GM12873 (cell line): Measurements from ENCODE around the gene DNAJB12.

ENCODE experiments used
- TF ChIP-seq, protein P1 (sequence below): IDR thresholded peaks from 2 replicates; pipeline ENCODE4 v1.5.1; 2012; ENCODE audit warnings: low read depth, mild to moderate bottlenecking, moderate library complexity, low read length, control low read depth; ENCODE audit not compliant: insufficient read depth; ENCODE audit errors: missing control alignments

Gene DNAJB12

DNA sequence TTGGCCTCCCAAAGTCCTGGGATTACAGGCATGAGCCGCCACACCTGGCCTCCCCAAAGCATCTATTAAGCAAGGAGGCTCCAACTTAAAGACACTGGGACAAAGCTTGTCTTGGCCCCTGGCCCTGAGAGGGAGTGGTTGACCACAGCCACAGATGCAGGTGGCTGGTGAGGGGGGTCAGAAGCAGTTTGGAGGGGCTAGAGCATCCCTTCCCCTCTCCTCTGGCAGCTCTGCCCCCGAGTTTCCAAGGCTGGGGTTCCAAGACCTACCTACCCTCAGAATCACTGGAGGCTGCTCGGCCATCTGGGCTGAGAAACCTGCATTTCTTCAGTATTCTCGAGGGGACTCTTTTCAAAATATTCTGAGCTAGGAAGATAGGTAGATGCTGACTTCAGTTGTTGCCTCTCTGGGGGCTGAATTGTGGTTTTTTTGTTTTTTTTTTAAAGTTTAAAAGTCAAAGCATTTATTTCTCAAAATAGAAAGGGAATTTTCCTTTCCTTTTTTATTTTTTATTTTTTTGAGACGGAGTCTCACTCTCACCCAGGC lies 48.4 kb downstream of the DNAJB12 start:
- TF ChIP-seq, protein P1, sequence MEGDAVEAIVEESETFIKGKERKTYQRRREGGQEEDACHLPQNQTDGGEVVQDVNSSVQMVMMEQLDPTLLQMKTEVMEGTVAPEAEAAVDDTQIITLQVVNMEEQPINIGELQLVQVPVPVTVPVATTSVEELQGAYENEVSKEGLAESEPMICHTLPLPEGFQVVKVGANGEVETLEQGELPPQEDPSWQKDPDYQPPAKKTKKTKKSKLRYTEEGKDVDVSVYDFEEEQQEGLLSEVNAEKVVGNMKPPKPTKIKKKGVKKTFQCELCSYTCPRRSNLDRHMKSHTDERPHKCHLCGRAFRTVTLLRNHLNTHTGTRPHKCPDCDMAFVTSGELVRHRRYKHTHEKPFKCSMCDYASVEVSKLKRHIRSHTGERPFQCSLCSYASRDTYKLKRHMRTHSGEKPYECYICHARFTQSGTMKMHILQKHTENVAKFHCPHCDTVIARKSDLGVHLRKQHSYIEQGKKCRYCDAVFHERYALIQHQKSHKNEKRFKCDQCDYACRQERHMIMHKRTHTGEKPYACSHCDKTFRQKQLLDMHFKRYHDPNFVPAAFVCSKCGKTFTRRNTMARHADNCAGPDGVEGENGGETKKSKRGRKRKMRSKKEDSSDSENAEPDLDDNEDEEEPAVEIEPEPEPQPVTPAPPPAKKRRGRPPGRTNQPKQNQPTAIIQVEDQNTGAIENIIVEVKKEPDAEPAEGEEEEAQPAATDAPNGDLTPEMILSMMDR = no peak

DNA sequence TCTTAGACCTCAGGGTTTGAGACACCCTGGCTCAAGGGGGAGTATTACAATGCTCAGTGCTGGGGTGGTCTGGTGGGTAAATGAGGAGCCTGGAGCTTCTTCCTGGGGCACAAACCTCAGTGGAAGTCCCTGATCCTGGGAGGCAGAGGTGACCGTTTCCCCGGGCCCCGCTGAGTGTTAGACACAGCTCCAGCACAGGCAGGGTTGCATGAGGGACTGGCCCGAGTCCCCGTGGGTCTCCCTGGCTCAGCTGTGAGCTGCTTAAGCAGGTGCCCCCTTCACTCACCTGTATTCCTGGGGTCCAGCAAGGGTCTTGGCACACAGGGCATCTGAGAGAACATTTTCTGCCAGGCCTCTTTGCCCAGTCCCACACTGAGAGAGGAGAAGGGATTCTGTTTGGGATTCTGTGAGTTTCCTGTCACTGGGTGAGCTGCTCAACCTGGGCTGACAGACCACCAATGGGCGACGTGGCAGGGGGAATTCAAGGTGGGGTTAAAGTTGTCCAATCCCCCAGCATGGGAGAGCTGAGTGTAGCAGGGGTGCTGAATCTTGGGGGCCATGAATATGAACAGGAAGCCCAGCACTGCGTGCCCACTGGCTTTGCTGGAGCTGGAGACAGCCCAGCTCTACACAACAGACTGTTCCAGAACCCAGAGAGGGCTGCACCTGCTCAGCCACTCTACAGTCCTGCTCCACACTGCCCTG lies 51.1 kb downstream of the DNAJB12 start:
- TF ChIP-seq, protein P1 = no peak

DNA sequence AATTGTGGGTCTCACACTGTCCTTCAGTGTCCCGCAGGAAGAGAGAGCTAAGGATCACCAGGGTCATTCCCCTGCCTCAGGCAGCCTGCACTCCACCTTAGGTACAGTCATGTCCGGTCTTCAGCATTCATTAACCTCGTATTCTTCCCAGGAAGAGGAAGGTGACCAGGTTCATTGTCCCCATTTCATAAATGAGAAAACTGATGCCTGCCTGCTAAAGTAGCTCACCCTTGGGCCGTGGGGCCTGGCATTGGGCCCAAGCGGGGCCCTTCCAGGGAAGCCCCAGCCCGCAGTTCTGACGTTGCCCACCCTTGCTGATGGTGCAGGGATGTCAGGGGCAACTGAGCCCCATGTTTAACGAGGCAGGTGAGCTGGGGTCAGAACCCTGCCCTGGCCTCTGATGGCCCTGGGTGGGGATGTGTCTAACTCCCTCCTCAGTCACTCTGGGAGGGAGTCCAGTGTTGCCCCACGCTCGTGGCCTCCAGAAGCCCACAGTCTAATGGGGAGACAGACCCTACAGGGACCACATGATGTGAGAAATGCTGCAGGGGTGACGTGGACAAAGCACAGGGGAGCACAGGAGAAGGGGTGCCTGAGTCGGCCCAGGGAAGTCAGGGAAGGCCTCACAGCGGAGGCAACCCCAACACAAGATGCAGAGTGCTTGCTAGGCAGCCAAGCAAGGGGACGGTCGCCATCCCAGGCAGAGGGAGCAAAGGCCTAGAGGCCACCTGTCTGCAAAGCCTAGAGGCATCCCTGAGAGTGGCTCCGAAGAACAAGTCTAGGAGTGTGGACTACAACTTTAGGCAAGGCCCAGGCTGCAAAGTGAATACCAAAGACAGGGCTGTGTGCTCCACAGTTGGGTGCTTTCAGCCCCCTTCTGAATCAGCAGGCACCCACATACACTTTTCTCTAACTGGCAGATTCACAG lies 55.9 kb downstream of the DNAJB12 start:
- TF ChIP-seq, protein P1 = no peak

DNA sequence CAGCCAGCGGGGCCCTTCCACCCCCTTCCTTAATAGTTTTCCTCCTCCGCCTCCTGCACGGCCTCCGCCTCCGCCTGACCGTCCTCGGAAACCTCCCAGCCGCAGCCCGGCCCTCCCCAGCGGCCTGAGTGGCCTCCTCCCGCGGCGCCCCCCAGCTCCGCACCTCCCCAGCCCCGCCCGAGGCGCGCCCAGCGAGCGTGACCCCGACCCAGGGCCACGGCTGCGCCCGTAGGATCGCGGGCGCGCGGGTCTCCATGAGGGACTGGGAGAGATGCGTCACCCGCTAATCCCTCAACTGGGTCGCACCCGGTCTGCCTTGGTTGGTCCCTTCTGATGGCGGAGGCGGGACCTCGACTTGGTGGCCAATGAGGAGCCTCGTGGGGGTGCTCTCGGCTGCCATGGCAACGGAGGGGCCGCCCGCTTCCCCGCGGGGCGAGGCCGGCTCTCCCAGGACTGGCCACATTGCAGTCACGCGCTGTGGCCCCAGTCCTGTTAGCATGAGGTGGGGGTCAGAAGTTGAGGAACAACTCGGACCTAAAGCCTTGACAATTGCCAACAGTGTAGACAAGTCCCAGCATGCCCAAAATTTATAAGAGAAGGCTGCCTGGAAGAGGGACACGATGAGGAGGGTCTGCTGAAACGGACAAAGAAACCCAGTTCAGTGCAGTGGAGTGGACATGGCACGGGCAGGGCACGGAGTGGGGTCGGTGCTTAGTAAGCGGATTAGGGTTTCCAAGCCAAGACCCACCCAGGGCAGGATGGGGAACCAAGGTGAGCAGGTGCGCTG lies 56.7 kb downstream of the DNAJB12 start:
- TF ChIP-seq, protein P1 = peak; percentile 2

DNA sequence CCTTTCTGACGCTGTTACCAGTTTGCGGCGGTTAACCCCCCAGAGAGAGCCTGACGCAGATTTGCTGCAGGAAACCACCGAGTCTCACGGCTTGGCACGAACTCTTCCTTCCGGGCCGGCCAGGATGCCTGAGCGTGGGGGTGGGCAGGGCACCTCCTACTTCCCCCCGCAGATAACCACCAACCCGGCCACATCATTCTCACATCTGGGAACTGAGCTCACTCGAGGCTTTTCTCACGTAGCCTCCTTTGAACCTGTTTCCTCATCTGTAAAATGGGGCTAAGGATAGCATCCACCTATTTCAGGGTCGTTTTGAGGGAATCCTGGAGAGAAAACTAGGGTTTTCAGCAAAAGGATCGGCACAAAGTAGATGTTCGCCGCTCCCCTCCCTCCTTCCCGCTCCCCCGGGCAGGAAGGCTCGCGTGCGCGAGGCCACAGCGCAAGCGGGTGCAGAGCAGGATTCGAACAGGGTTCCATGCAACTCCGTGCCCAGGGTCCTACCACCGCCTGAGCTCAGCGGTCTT lies 57.4 kb downstream of the DNAJB12 start:
- TF ChIP-seq, protein P1 = no peak

DNA sequence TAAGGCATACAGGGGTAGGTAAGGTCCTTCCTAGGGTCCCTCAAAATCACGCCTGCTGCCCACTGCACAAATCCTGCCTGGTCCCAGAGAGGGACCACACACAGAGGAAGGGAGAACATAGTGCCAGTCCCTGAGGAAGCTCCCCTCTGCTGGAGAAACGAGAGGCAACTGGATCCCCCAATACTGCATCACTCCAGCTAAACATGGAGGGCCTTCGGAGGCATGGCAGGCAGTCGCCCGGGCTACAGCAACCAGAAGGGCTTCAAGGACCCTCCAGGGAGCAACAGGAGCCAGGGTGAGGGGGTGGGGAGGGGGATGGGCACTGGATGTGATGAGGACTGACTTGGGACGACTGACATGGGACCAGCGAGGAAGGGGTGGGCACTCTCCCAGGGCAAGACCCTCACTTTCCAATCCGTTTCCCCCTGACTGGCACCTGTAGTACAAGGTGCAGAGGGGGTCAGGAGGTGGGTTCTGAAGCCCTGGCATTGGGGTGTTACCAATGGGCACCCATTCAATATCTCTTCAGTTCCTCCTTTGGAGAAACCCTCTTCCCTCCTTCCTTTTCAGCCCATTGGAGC lies 59.3 kb downstream of the DNAJB12 start:
- TF ChIP-seq, protein P1 = no peak
